NCI-H2171 treated with DMSO at 0.1 percent for 48 hours (cell line): ENCODE measurements around the gene DHCR24.

Source experiments
- DNase-seq: peaks from one replicate; lab custom pipeline; 2025; lab: John Stamatoyannopoulos, UW

DHCR24 gene

DNA sequence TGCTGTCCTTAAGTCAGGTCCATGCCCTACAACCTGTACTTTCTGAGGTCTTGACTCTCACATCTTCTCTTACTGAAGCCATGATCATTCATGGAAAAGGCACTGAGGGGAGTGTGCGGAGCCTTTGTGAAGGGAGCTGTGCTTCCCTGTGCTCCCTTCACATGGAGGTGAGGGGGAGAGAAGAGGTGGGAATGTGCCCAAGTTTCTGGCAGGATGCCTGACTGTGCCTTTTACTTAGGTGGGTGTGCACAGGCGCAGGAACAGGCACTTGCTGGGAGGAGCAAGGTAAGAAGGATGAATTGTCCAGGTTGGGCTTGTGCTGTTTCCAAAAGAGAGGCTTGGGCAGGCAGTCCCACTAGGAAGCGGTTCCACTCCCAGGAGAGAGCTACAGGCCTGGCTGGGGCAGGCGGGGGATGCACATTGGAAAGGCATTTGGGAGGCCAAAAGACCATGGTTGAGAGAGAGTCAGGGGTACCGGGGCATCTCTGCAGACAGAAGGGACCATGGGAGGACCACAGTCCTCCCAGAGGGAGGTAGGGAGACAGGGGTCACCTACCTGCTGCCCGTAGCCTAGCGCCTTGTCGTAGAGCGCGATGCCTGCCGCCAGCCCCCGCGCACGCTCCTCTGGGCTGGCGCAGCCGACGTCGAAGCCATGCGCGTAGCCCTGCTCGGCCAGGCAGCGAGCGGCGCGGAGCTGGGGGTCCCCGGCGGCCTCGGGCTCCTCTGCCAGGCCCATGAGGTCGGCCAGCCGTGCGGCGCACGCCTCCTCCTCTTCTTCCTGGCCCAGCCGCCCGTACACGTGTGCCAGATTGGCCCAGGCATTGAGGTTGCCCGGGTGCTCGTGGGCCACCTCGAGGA lies 86.7 kb downstream of the DHCR24 start:
- no peak for DNase-seq
